Measurements from ENCODE around the gene TNN. TPM values are rescaled to one million over a fixed set of nuclear protein-coding genes. Genes with fewer than 3 reads are reported as not detected.

The TNN gene
- total and polyA plus RNA-seq, 2 experiments from 2014 or later, result 0.18 to 0.31 TPM

DNA sequence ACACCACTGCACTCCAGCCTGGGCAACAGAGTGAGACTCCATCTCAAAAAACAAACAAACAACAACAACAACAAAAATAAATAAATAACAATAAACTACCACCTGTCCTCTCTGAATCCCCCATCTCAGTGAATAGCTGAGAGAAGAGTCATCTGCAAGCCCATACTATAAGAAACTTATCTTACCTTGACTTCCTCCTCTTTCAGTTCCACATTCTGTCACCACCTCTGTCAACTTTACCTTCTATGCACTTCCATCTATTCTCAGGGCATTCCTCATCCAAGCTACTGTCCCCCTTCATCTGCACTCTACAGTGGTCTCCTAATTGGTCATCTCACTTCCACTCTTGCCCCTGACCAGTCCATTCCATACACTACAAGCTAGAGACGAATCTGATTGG, 66.9 kb downstream of the TNN start (continued):
- TF ChIP-seq, protein P1, sequence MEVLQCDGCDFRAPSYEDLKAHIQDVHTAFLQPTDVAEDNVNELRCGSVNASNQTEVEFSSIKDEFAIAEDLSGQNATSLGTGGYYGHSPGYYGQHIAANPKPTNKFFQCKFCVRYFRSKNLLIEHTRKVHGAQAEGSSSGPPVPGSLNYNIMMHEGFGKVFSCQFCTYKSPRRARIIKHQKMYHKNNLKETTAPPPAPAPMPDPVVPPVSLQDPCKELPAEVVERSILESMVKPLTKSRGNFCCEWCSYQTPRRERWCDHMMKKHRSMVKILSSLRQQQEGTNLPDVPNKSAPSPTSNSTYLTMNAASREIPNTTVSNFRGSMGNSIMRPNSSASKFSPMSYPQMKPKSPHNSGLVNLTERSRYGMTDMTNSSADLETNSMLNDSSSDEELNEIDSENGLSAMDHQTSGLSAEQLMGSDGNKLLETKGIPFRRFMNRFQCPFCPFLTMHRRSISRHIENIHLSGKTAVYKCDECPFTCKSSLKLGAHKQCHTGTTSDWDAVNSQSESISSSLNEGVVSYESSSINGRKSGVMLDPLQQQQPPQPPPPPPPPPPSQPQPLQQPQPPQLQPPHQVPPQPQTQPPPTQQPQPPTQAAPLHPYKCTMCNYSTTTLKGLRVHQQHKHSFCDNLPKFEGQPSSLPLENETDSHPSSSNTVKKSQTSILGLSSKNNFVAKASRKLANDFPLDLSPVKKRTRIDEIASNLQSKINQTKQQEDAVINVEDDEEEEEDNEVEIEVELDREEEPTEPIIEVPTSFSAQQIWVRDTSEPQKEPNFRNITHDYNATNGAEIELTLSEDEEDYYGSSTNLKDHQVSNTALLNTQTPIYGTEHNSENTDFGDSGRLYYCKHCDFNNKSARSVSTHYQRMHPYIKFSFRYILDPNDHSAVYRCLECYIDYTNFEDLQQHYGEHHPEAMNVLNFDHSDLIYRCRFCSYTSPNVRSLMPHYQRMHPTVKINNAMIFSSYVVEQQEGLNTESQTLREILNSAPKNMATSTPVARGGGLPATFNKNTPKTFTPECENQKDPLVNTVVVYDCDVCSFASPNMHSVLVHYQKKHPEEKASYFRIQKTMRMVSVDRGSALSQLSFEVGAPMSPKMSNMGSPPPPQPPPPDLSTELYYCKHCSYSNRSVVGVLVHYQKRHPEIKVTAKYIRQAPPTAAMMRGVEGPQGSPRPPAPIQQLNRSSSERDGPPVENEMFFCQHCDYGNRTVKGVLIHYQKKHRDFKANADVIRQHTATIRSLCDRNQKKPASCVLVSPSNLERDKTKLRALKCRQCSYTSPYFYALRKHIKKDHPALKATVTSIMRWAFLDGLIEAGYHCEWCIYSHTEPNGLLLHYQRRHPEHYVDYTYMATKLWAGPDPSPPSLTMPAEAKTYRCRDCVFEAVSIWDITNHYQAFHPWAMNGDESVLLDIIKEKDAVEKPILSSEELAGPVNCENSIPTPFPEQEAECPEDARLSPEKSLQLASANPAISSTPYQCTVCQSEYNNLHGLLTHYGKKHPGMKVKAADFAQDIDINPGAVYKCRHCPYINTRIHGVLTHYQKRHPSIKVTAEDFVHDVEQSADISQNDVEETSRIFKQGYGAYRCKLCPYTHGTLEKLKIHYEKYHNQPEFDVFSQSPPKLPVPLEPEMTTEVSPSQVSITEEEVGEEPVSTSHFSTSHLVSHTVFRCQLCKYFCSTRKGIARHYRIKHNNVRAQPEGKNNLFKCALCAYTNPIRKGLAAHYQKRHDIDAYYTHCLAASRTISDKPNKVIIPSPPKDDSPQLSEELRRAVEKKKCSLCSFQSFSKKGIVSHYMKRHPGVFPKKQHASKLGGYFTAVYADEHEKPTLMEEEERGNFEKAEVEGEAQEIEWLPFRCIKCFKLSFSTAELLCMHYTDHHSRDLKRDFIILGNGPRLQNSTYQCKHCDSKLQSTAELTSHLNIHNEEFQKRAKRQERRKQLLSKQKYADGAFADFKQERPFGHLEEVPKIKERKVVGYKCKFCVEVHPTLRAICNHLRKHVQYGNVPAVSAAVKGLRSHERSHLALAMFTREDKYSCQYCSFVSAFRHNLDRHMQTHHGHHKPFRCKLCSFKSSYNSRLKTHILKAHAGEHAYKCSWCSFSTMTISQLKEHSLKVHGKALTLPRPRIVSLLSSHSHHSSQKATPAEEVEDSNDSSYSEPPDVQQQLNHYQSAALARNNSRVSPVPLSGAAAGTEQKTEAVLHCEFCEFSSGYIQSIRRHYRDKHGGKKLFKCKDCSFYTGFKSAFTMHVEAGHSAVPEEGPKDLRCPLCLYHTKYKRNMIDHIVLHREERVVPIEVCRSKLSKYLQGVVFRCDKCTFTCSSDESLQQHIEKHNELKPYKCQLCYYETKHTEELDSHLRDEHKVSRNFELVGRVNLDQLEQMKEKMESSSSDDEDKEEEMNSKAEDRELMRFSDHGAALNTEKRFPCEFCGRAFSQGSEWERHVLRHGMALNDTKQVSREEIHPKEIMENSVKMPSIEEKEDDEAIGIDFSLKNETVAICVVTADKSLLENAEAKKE (CRISPR knock-in tag; IDR thresholded peaks at IDR 0.05), result no peak
- TF ChIP-seq ZNF114 (CRISPR knock-in tag; IDR thresholded peaks at IDR 0.05) (no peak), POLR2AphosphoS5 (IDR thresholded peaks at IDR 0.05; ENCODE audit: low read depth) (no peak), JUNB (IDR thresholded peaks at IDR 0.05; ENCODE audit: unreplicated experiment) (no peak), NANOG (IDR thresholded peaks at IDR 0.05; ENCODE audit: borderline replicate concordance) (no peak)

DNA sequence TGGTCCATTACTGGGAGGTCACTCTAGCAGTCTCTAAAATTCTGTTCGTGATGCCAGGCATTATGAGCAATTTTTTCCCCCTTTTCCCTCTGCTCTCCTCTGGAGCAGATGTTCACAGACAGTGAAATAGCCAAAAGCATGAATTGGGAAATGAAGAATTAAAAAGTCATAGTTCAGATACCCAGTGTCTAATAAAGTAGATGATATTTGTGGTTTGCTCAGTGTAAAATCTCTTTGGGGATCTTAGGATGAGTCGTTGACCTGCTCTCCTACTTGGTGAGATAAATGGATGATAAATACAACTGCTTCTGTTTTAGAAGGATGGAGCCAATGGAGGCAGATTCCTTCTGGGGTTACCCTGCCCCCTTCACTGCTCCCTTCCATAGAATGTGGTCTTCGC, 68.6 kb downstream of the TNN start:
- Mint-ChIP-seq H3K4me1 (peaks cover 16% of the 10 kb centered on the region), H3K36me3 (ENCODE audit: low read depth) (no peaks in the 10 kb centered on the region), H3K27me3 (ENCODE audit: insufficient read depth, low read depth, poor library complexity) (peaks cover 6% of the 10 kb centered on the region), H3K27ac (no peak overlapping the region), H3K4me3 (no peak overlapping the region), H3K9me3 (no peaks in the 10 kb centered on the region)
- peaks cover 10% of the 10 kb centered on the region for H3K4me1 ChIP-seq (ENCODE audit: insufficient read depth)
- no peak overlapping the region for H3K4me2 ChIP-seq
- H2AFZ ChIP-seq, result no peak overlapping the region; the same call in 1 of the 2 replicates
- H3K27me3 ChIP-seq (ENCODE audit: insufficient read depth), result no peaks in the 10 kb centered on the region
- no peaks in the 10 kb centered on the region; the same call in 1 of the 2 replicates for H3K9me2 ChIP-seq (ENCODE audit: insufficient read depth)
- ATAC-seq (no peak), DNase-seq (ENCODE audit: low spot score) (no peak)
- no peaks in the 10 kb centered on the region for H3F3A ChIP-seq (replicated peaks; ENCODE audit: low read depth)
- H3K27ac ChIP-seq (ENCODE audit: low read depth), result no peak overlapping the region
- no peaks in the 10 kb centered on the region for H3K36me3 ChIP-seq (ENCODE audit: insufficient read depth)
- no peaks in the 10 kb centered on the region for H4K20me1 ChIP-seq (replicated peaks; ENCODE audit: insufficient read depth)
- H3K79me2 ChIP-seq (replicated peaks; ENCODE audit: insufficient read depth), result no peaks in the 10 kb centered on the region
- TF ChIP-seq, protein P2, sequence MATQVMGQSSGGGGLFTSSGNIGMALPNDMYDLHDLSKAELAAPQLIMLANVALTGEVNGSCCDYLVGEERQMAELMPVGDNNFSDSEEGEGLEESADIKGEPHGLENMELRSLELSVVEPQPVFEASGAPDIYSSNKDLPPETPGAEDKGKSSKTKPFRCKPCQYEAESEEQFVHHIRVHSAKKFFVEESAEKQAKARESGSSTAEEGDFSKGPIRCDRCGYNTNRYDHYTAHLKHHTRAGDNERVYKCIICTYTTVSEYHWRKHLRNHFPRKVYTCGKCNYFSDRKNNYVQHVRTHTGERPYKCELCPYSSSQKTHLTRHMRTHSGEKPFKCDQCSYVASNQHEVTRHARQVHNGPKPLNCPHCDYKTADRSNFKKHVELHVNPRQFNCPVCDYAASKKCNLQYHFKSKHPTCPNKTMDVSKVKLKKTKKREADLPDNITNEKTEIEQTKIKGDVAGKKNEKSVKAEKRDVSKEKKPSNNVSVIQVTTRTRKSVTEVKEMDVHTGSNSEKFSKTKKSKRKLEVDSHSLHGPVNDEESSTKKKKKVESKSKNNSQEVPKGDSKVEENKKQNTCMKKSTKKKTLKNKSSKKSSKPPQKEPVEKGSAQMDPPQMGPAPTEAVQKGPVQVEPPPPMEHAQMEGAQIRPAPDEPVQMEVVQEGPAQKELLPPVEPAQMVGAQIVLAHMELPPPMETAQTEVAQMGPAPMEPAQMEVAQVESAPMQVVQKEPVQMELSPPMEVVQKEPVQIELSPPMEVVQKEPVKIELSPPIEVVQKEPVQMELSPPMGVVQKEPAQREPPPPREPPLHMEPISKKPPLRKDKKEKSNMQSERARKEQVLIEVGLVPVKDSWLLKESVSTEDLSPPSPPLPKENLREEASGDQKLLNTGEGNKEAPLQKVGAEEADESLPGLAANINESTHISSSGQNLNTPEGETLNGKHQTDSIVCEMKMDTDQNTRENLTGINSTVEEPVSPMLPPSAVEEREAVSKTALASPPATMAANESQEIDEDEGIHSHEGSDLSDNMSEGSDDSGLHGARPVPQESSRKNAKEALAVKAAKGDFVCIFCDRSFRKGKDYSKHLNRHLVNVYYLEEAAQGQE (IDR thresholded peaks at IDR 0.05; ENCODE audit: unreplicated experiment), result no peak
- TF ChIP-seq JUNB (IDR thresholded peaks at IDR 0.05; ENCODE audit: unreplicated experiment) (no peak), CREB1 (CRISPR knock-in tag; IDR thresholded peaks at IDR 0.05; ENCODE audit: low read depth) (no peak), STAT1 (IDR thresholded peaks at IDR 0.05; ENCODE audit: unreplicated experiment) (no peak), ZNF331 (CRISPR knock-in tag; IDR thresholded peaks at IDR 0.05; ENCODE audit: low read depth) (no peak), EZH2 (IDR thresholded peaks at IDR 0.05; ENCODE audit: low read depth, unreplicated experiment) (no peak)
- H3K4me3 ChIP-seq, result no peak overlapping the region

All from GM23338 (cell line).